ENCODE measurements around the gene TLCD3A.
A peak's percentile ranks its signal among the peaks of the same experiment; 100 is the strongest.
"Not testable (repeated sequence)": the region's sequence is repeated elsewhere in the genome, so short reads cannot be mapped to it uniquely, and the experiment has no call there.

Gene TLCD3A

GRCh38 chr17:750431-751037, 18.1 kb downstream of the TLCD3A start:
- peak overlapping the region; percentile 98 for H3K27ac Mint-ChIP-seq
- H3K4me3 Mint-ChIP-seq: peak overlapping the region; percentile 99
- H3K27me3 Mint-ChIP-seq: no peaks in the 10 kb centered on the region
- peaks cover 48% of the 10 kb centered on the region for H3K36me3 Mint-ChIP-seq (ENCODE audit: low read depth)
- peaks cover 5% of the 10 kb centered on the region for H3K9me3 Mint-ChIP-seq
- H3K4me1 Mint-ChIP-seq: peaks cover 35% of the 10 kb centered on the region
- ATAC-seq: no peak
- DNase-seq: no peak

DNA sequence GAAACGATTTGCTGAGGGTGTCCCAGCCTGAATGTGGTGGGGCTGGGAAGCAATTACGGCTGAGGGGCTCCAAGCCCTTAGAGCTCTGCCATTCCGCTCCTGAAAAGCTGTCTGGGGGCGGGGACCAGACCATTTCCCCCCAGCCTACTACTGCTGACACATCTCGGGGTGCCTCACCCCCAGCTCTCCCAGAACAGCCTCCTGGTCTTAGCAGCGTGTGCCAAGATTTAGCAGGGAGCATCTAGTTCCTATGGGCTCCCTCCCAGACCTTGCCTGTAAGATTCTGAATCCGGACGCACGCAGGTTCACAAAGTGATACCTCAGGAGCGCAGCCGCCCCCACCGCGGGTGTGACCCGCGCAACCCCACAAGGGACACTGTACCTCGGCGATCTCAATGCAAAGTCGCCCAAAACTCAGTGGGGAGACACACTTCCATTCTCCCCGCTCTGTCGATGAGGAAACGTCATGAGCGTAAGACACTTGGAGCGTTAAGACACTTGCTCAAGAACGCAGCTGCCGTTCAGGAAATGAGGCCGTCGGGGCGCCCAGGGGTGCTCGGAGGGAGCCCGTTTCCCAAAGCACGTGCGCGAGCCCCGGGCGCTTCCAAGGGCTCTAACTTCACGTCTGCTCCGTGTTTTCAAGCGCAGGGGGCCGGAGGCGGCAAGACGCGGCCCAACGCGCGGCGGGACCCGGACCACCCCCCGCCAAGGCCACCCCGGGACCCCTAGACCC, 19.0 kb downstream of the TLCD3A start:
- Mint-ChIP-seq H3K4me3 (peak overlapping the region; percentile 99), H3K27ac (peak overlapping the region; percentile 98), H3K4me1 (peaks cover 35% of the 10 kb centered on the region), H3K27me3 (no peaks in the 10 kb centered on the region), H3K36me3 (ENCODE audit: low read depth) (peaks cover 46% of the 10 kb centered on the region), H3K9me3 (peaks cover 5% of the 10 kb centered on the region)
- ATAC-seq (peak; percentile 34), DNase-seq (peak; percentile 57)

DNA sequence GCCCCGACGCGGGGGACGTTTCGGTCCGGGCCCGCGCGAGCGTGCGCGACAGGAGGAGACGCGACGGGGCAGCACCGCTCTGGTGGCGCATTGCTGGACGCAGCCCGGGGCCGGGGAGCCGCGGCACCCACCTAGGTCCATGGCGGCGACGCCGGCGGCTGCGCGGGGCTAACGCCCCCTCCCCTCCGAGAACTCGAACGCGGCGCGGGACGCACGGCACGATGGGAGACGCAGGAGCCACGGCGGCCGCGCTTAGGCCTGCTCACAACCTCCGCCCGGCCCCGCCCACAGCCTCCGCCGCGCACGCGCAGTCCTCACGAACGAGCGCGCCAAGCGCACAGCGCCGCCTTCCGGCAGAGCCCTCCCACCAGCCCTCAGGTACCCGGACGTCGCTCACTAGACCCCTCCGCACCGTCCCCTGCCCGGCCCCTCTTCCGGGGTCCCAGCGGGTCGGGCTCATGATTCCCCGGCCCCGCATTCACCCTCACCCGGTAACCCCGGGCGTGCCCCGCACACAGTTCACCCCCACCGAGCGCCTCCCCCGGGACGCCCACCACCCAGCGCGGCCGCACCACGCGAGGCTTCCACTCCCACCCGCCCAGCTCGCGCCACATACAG, 19.7 kb downstream of the TLCD3A start, which contains the start of gene GEMIN4:
Gene GEMIN4, minus strand, starts transcription at position 263 of the 618 bp plus-strand sequence. Its CDS starts 122 bp downstream, at position 141.
- Mint-ChIP-seq H3K27ac (peak within 1 kb of the TSS; percentile 98), H3K4me3 (peak within 1 kb of the TSS; percentile 99), H3K9me3 (peaks cover 5% of the 10 kb centered on the region), H3K36me3 (ENCODE audit: low read depth) (peaks cover 49% of the 10 kb centered on the region), H3K27me3 (no peaks in the 10 kb centered on the region), H3K4me1 (peaks cover 35% of the 10 kb centered on the region)
- ATAC-seq (peak; percentile 91), DNase-seq (peak; percentile 99)

- H3K27me3 Mint-ChIP-seq: no peaks in the 10 kb centered on the region
- ATAC-seq (peak; percentile 6), DNase-seq (no peak)
- H3K4me3 Mint-ChIP-seq: peak overlapping the region; percentile 99
- peaks cover 5% of the 10 kb centered on the region for H3K9me3 Mint-ChIP-seq
- H3K27ac Mint-ChIP-seq: peak overlapping the region; percentile 93
- H3K4me1 Mint-ChIP-seq: peaks cover 35% of the 10 kb centered on the region
- H3K36me3 Mint-ChIP-seq (ENCODE audit: low read depth): peaks cover 48% of the 10 kb centered on the region
Measured at GRCh38 chr17:752620-753219, 20.3 kb downstream of the TLCD3A start.

DNA sequence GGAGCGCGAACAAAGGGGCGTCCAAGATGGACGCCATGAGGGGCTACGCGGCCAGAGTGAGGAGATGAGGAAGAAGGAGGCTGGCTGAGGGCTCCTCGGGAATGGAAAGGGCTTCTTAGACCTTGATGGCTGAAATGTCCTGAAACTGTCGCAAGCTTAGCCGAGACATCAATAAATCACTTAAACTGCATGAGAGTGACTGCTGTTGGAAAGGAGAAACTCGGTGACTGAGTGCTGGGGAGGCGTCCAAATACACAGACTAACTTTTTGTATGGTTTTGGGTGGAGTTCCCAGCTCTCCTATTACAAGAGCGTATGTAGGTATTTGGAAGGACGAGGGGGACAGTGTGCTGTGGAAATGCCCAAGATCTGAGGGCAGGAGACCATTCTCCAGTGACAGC, 21.0 kb downstream of the TLCD3A start:
- peaks cover 34% of the 10 kb centered on the region for H3K4me1 Mint-ChIP-seq
- peaks cover 5% of the 10 kb centered on the region for H3K9me3 Mint-ChIP-seq
- peaks cover 41% of the 10 kb centered on the region for H3K36me3 Mint-ChIP-seq (ENCODE audit: low read depth)
- peak overlapping the region; percentile 76 for H3K27ac Mint-ChIP-seq
- no peak for ATAC-seq
- peak overlapping the region; percentile 57 for H3K4me3 Mint-ChIP-seq
- H3K27me3 Mint-ChIP-seq: no peaks in the 10 kb centered on the region
- DNase-seq: no peak

DNA sequence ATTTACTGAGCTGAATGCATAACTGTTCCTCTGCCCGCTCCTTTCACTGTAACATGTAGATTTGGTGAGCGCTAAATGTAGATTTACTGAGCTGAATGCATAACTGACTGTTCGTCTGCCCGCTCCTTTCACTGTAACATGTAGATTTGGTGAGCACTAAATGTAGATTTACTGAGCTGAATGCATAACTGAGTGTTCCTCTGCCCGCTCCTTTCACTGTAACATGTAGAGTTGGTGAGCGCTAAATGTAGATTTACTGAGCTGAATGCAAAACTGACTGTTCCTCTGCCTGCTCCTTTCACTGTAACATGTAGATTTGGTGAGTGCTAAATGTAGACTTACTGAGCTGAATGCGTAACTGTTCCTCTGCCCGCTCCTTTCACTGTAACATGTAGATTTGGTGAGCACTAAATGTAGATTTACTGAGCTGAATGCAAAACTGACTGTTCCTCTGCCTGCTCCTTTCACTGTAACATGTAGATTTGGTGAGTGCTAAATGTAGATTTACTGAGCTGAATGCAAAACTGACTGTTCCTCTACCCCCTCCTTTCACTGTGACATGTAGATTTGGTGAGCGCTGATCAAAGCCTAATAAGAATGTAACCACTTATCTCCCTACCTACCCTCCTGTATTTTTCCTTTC, 23.0 kb downstream of the TLCD3A start:
- peaks cover 34% of the 10 kb centered on the region for H3K36me3 Mint-ChIP-seq (ENCODE audit: low read depth)
- not testable (repeated sequence) for DNase-seq, ATAC-seq, H3K4me3 Mint-ChIP-seq, H3K9me3 Mint-ChIP-seq, H3K27me3 Mint-ChIP-seq, H3K27ac Mint-ChIP-seq
- H3K4me1 Mint-ChIP-seq: peaks cover 22% of the 10 kb centered on the region

GRCh38 chr17:756010-756567, 23.7 kb downstream of the TLCD3A start:
- not testable (repeated sequence) for ATAC-seq

DNA sequence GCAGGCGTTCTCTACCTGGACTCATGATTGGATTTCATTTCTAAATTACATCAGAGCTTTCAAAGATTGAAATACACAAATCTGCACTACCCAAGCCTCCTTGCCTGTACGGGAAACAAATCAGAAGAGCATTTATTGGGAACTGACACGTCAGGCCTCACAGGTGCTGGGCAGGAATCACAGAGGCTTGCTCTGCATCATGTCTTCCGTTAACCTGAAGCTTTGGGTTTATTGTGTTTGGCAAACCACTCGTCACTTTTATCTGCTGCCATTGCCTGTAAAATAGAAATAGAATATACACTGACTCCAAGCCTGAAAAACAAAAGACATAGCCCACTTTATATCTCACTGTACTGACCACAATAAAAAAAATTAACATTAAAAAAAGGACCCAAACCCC, 27.6 kb downstream of the TLCD3A start:
- Mint-ChIP-seq H3K9me3 (no peaks in the 10 kb centered on the region), H3K4me1 (no peaks in the 10 kb centered on the region), H3K27me3 (no peaks in the 10 kb centered on the region), H3K36me3 (ENCODE audit: low read depth) (peaks cover 40% of the 10 kb centered on the region), H3K27ac (no peak overlapping the region), H3K4me3 (no peak overlapping the region)
- ATAC-seq (no peak), DNase-seq (no peak)

More at GRCh38 chr17:756010-756567, 23.7 kb downstream of the TLCD3A start:
- Mint-ChIP-seq H3K36me3 (ENCODE audit: low read depth) (peaks cover 28% of the 10 kb centered on the region), H3K4me1 (peaks cover 15% of the 10 kb centered on the region)
- H3K27me3 Mint-ChIP-seq, H3K9me3 Mint-ChIP-seq, DNase-seq, H3K4me3 Mint-ChIP-seq, H3K27ac Mint-ChIP-seq: not testable (repeated sequence)

GRCh38 chr17:760371-760770, 28.0 kb downstream of the TLCD3A start:
- Mint-ChIP-seq H3K36me3 (ENCODE audit: low read depth) (peaks cover 43% of the 10 kb centered on the region), H3K4me3 (no peak overlapping the region), H3K27ac (no peak overlapping the region), H3K9me3 (no peaks in the 10 kb centered on the region), H3K4me1 (no peaks in the 10 kb centered on the region), H3K27me3 (no peaks in the 10 kb centered on the region)
- ATAC-seq (no peak), DNase-seq (no peak)

- DNase-seq: no peak
- H3K9me3 Mint-ChIP-seq: no peaks in the 10 kb centered on the region
- H3K27ac Mint-ChIP-seq: no peak overlapping the region
- peaks cover 44% of the 10 kb centered on the region for H3K36me3 Mint-ChIP-seq (ENCODE audit: low read depth)
- no peaks in the 10 kb centered on the region for H3K27me3 Mint-ChIP-seq
- H3K4me1 Mint-ChIP-seq: peaks cover under 1% of the 10 kb centered on the region
- H3K4me3 Mint-ChIP-seq: no peak overlapping the region
- no peak for ATAC-seq
Measured at GRCh38 chr17:767076-767475, 34.7 kb downstream of the TLCD3A start.

GRCh38 chr17:773016-773415, 40.6 kb downstream of the TLCD3A start:
- DNase-seq (no peak), ATAC-seq (no peak)
- Mint-ChIP-seq H3K27me3 (no peaks in the 10 kb centered on the region), H3K36me3 (ENCODE audit: low read depth) (peaks cover 68% of the 10 kb centered on the region), H3K9me3 (no peaks in the 10 kb centered on the region), H3K27ac (peak overlapping the region; percentile 90), H3K4me3 (no peak overlapping the region), H3K4me1 (peaks cover 25% of the 10 kb centered on the region)

DNA sequence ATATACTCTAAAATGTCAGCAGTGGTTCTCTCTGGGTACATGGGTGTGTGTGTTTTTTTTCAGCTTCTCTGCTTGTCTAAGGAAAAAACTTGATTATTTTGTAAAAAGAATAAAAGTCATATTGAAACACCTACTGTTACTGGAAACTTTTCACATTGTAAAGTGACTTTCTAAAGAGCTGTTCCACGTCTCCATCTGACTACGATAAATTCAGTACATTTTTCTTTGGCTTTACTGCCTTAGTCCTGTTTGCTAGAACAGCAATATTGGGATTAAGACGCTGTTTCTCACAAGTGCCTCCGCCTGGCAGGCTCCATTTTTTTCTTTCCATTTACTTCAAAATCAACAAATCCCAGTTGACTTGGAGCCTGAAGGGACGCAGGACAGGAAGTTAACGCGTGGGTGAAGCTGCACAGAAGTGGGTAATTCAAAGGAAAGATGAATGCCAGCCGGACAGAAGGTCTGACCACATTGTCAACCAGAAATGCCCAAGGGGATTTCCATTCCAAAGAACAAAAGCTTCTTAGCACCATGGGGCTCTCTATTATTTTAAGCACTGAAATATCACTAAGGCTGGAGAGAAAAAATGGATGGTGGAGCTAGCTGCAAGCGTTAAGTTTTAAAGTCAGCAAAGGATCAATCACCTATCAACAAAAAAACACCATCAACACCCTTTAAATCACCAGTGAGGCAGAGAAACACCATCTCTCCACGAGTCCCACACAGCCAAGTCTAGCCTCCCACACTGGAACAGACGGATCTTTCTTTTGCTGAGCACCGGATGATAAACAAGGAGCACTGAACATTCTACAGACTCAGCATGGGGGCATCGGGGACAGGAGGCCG, 41.3 kb downstream of the TLCD3A start:
- Mint-ChIP-seq H3K4me3 (peak overlapping the region; percentile 70), H3K36me3 (ENCODE audit: low read depth) (peaks cover 72% of the 10 kb centered on the region), H3K4me1 (peaks cover 28% of the 10 kb centered on the region), H3K27me3 (no peaks in the 10 kb centered on the region), H3K27ac (peak overlapping the region; percentile 90), H3K9me3 (no peaks in the 10 kb centered on the region)
- ATAC-seq: peak; percentile 75
- DNase-seq: peak; percentile 28

DNA sequence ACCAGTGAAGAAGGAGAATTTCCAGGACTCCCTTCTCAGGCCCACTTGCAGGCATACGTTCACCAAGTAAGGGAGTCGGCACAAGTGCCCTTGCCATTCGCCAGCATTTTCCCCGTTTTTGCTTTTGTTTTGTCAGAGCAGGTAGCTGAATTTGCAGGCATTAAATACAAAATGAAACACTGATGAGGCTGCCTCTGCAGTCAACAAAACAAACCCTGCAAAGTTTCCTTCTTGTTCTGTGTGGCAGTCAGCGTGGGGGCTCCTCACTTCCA, 41.9 kb downstream of the TLCD3A start:
- Mint-ChIP-seq H3K4me1 (peaks cover 29% of the 10 kb centered on the region), H3K9me3 (no peaks in the 10 kb centered on the region), H3K4me3 (peak overlapping the region; percentile 70), H3K27ac (peak overlapping the region; percentile 90), H3K36me3 (ENCODE audit: low read depth) (peaks cover 72% of the 10 kb centered on the region), H3K27me3 (no peaks in the 10 kb centered on the region)
- ATAC-seq (no peak), DNase-seq (no peak)
